HG03108 (cell line): ENCODE results near the gene DISC1.

Experiments
- ATAC-seq: cut with Tn5 transposase; IDR thresholded peaks from one replicate; pipeline ENCODE4 v1.9.1; 2021; ENCODE audit warnings: moderate library complexity; ENCODE audit not compliant: unreplicated experiment

DISC1 gene

GRCh38 chr1:231844986-231845502 is 218.5 kb downstream of the DISC1 start:
- no peak for ATAC-seq

GRCh38 chr1:231847612-231848397 is 221.2 kb downstream of the DISC1 start:
- no peak for ATAC-seq

- ATAC-seq: no peak
Measured at GRCh38 chr1:231849981-231850380, 223.4 kb downstream of the DISC1 start.

- ATAC-seq: no peak
Measured at GRCh38 chr1:231850786-231851185, 224.2 kb downstream of the DISC1 start.

- no peak for ATAC-seq
Measured at GRCh38 chr1:231853588-231854207, 227.1 kb downstream of the DISC1 start.

- no peak for ATAC-seq
Measured at GRCh38 chr1:231855361-231855760, 228.8 kb downstream of the DISC1 start.

GRCh38 chr1:231855926-231856325 is 229.3 kb downstream of the DISC1 start:
- no peak for ATAC-seq

GRCh38 chr1:231856426-231856825 is 229.8 kb downstream of the DISC1 start:
- ATAC-seq: no peak

GRCh38 chr1:231856894-231857293 is 230.3 kb downstream of the DISC1 start:
- ATAC-seq: no peak

- no peak for ATAC-seq
Measured at GRCh38 chr1:231857609-231858135, 231.1 kb downstream of the DISC1 start.

- ATAC-seq: no peak
Measured at GRCh38 chr1:231860221-231861088, 233.9 kb downstream of the DISC1 start.

- no peak for ATAC-seq
Measured at GRCh38 chr1:231861541-231862481, 235.2 kb downstream of the DISC1 start.

- no peak for ATAC-seq
Measured at GRCh38 chr1:231862611-231863010, 236.0 kb downstream of the DISC1 start.

- no peak for ATAC-seq
Measured at GRCh38 chr1:231865331-231865730, 238.7 kb downstream of the DISC1 start.

- no peak for ATAC-seq
Measured at GRCh38 chr1:231866392-231867331, 240.1 kb downstream of the DISC1 start.

- ATAC-seq: no peak
Measured at GRCh38 chr1:231867607-231868006, 241.0 kb downstream of the DISC1 start.

- ATAC-seq: no peak
Measured at GRCh38 chr1:231869364-231869763, 242.8 kb downstream of the DISC1 start.

GRCh38 chr1:231871471-231871870 is 244.9 kb downstream of the DISC1 start:
- no peak for ATAC-seq

- ATAC-seq: no peak
Measured at GRCh38 chr1:231871878-231872277, 245.3 kb downstream of the DISC1 start.
